DND-41 (cell line): Measurements from ENCODE around the gene TMTC2.
"Not testable (repeated sequence)": the region's sequence is repeated elsewhere in the genome, so short reads cannot be mapped to it uniquely, and the experiment has no call there.

Experiments used
- ATAC-seq: fragments of 200-7000 bp; cut with Tn5 transposase; 3 replicates; pipeline ENCODE4 v1.9.1; 2021; ENCODE audit warnings: low read depth; ENCODE audit not compliant: insufficient read depth
- DNase-seq: peaks from one replicate; pipeline ENCODE4 v3.0.0-alpha.2; 2020
- H2AFZ ChIP-seq: 2 replicates; pipeline ENCODE4 v1.6.0; 2012; ENCODE audit warnings: low read depth, low read length
- H3K27ac ChIP-seq: 2 replicates; pipeline ENCODE4 v1.5.1; 2012; ENCODE audit warnings: low read length, inconsistent platforms
- H3K27me3 ChIP-seq: fragments of 200-600 bp; sonication (generic); 2 replicates; pipeline ENCODE4 v1.6.0; 2012; ENCODE audit warnings: low read length, mild to moderate bottlenecking, inconsistent platforms; ENCODE audit not compliant: insufficient read depth, poor library complexity
- H3K36me3 ChIP-seq: 2 replicates; pipeline ENCODE4 v1.5.1; 2012; ENCODE audit warnings: low read length, inconsistent platforms; ENCODE audit not compliant: insufficient read depth
- H3K4me1 ChIP-seq: 2 replicates; pipeline ENCODE4 v1.5.1; 2012; ENCODE audit warnings: mild to moderate bottlenecking, low read length; ENCODE audit not compliant: insufficient read depth
- H3K4me2 ChIP-seq: 2 replicates; pipeline ENCODE4 v1.6.0; 2012; ENCODE audit warnings: mild to moderate bottlenecking, moderate library complexity, low read length, inconsistent platforms; ENCODE audit not compliant: insufficient read depth
- H3K4me3 ChIP-seq, 2 experiments: fragments of 200-600 bp in 1 of 2; shearing (Covaris generic) in 1 of 2; 2 replicates each; pipeline ENCODE4 v1.5.1; 2012 to 2016; ENCODE audit warnings: inconsistent platforms in 2 of 2, low read length in 2 of 2, mild to moderate bottlenecking in 2 of 2, low read depth in 1 of 2, moderate library complexity in 1 of 2
- H3K79me2 ChIP-seq: 2 replicates; pipeline ENCODE4 v1.6.0; 2012; ENCODE audit warnings: low read length, inconsistent platforms; ENCODE audit not compliant: insufficient read depth
- H3K9ac ChIP-seq: 2 replicates; pipeline ENCODE4 v1.6.0; 2012; ENCODE audit warnings: low read depth, mild to moderate bottlenecking, inconsistent platforms, low read length, moderate library complexity
- H3K9me3 ChIP-seq: 2 replicates; pipeline ENCODE4 v1.5.1; 2012; ENCODE audit warnings: low read length, moderate library complexity, mild to moderate bottlenecking, inconsistent platforms; ENCODE audit not compliant: insufficient read depth, severe bottlenecking
- H4K20me1 ChIP-seq: 2 replicates; pipeline ENCODE4 v1.6.0; 2012; ENCODE audit warnings: low read length; ENCODE audit not compliant: insufficient read depth
- CTCF ChIP-seq: IDR thresholded peaks from 2 replicates; pipeline ENCODE4 v1.5.1; 2012; ENCODE audit warnings: borderline replicate concordance, low read length, moderate library complexity, mild to moderate bottlenecking; ENCODE audit not compliant: poor library complexity, severe bottlenecking; ENCODE audit errors: extremely low read depth
- EZH2 ChIP-seq: IDR thresholded peaks from 3 replicates; pipeline ENCODE4 v1.6.1; 2012; ENCODE audit warnings: borderline replicate concordance, low read depth, mild to moderate bottlenecking, moderate library complexity, low read length, inconsistent platforms; ENCODE audit not compliant: severe bottlenecking

TMTC2 gene

GRCh38 chr12:82842480-82842879, 155.8 kb downstream of the TMTC2 start:
- no peaks in the 10 kb centered on the region for H3K4me1 ChIP-seq
- no peaks in the 10 kb centered on the region for H4K20me1 ChIP-seq
- no peaks in the 10 kb centered on the region for H3K9me3 ChIP-seq
- ATAC-seq (no peak), DNase-seq (no peak)
- H3K4me2 ChIP-seq: no peak overlapping the region
- no peaks in the 10 kb centered on the region for H3K27me3 ChIP-seq
- H2AFZ ChIP-seq: no peak overlapping the region
- no peak overlapping the region for H3K4me3 ChIP-seq
- TF ChIP-seq CTCF: no peak
- H3K9ac ChIP-seq: no peak overlapping the region
- no peaks in the 10 kb centered on the region for H3K79me2 ChIP-seq
- no peaks in the 10 kb centered on the region for H3K36me3 ChIP-seq
- no peak overlapping the region for H3K27ac ChIP-seq

- not testable (repeated sequence) for H4K20me1 ChIP-seq, H3K9me3 ChIP-seq, H2AFZ ChIP-seq, H3K4me1 ChIP-seq, H3K27ac ChIP-seq, H3K79me2 ChIP-seq, ATAC-seq, H3K9ac ChIP-seq, H3K36me3 ChIP-seq, DNase-seq, H3K4me3 ChIP-seq, H3K27me3 ChIP-seq, H3K4me2 ChIP-seq
Observed at GRCh38 chr12:82845076-82845475, 158.4 kb downstream of the TMTC2 start.

GRCh38 chr12:82848845-82849244, 162.1 kb downstream of the TMTC2 start:
- H3K27ac ChIP-seq: no peak overlapping the region
- no peak overlapping the region for H3K9ac ChIP-seq
- H3K4me1 ChIP-seq: no peaks in the 10 kb centered on the region
- no peaks in the 10 kb centered on the region for H3K27me3 ChIP-seq
- H3K36me3 ChIP-seq: no peaks in the 10 kb centered on the region
- no peaks in the 10 kb centered on the region for H3K79me2 ChIP-seq
- no peak for TF ChIP-seq EZH2
- TF ChIP-seq CTCF: no peak
- no peak overlapping the region for H3K4me3 ChIP-seq
- no peak overlapping the region for H2AFZ ChIP-seq
- DNase-seq (no peak), ATAC-seq (no peak)
- H3K4me2 ChIP-seq: no peak overlapping the region
- no peaks in the 10 kb centered on the region for H3K9me3 ChIP-seq
- H4K20me1 ChIP-seq: no peaks in the 10 kb centered on the region

- no peak overlapping the region for H3K9ac ChIP-seq
- ATAC-seq: no peak
- no peak overlapping the region for H2AFZ ChIP-seq
- TF ChIP-seq CTCF (no peak), EZH2 (no peak)
- H4K20me1 ChIP-seq: no peaks in the 10 kb centered on the region
- H3K27me3 ChIP-seq: no peaks in the 10 kb centered on the region
- no peak for DNase-seq
- no peaks in the 10 kb centered on the region for H3K4me1 ChIP-seq
- no peak overlapping the region for H3K4me2 ChIP-seq
- no peaks in the 10 kb centered on the region for H3K79me2 ChIP-seq
- no peaks in the 10 kb centered on the region for H3K36me3 ChIP-seq
- H3K4me3 ChIP-seq: no peak overlapping the region
- H3K9me3 ChIP-seq: no peaks in the 10 kb centered on the region
- H3K27ac ChIP-seq: no peak overlapping the region
Observed at GRCh38 chr12:82852529-82852928, 165.8 kb downstream of the TMTC2 start.
